KMS-11 (cell line): ENCODE data around the gene APOBEC3B.

ENCODE experiments used
- H2AFZ ChIP-seq: fragments of 200-600 bp; sonication (generic); 2 replicates; pipeline ENCODE4 v1.6.1; 2016; ENCODE audit warnings: antibody characterized with exemption, mixed run types, low read depth
- H3K27ac ChIP-seq: fragments of 200-600 bp; sonication (generic); 2 replicates; pipeline ENCODE4 v1.6.1; 2016; ENCODE audit warnings: mild to moderate bottlenecking, mixed run types
- H3K27me3 ChIP-seq: fragments of 200-600 bp; sonication (generic); 2 replicates; pipeline ENCODE4 v1.6.1; 2017; ENCODE audit warnings: mild to moderate bottlenecking, low read depth, mixed run types, moderate library complexity; ENCODE audit not compliant: insufficient read depth
- H3K36me3 ChIP-seq: fragments of 200-600 bp; sonication (generic); 2 replicates; pipeline ENCODE4 v1.6.1; 2017; ENCODE audit warnings: mild to moderate bottlenecking, mixed run types; ENCODE audit not compliant: insufficient read depth
- H3K4me1 ChIP-seq: fragments of 200-600 bp; sonication (generic); 2 replicates; pipeline ENCODE4 v1.6.1; 2016; ENCODE audit warnings: mild to moderate bottlenecking, low read depth, mixed run types; ENCODE audit not compliant: poor library complexity, severe bottlenecking
- H3K4me2 ChIP-seq: fragments of 200-600 bp; sonication (generic); 2 replicates; pipeline ENCODE4 v1.7.0; 2016; ENCODE audit warnings: mild to moderate bottlenecking, mixed run types
- H3K4me3 ChIP-seq: fragments of 200-600 bp; sonication (generic); IDR thresholded peaks from 2 replicates; pipeline ENCODE4 v1.6.1; 2017; ENCODE audit warnings: low read depth, low read length, mixed read lengths; ENCODE audit not compliant: insufficient read depth
- H3K79me2 ChIP-seq: fragments of 200-600 bp; sonication (generic); 2 replicates; pipeline ENCODE4 v1.6.1; 2016; ENCODE audit warnings: low read depth, mixed run types; ENCODE audit not compliant: insufficient read depth
- H3K9ac ChIP-seq: fragments of 200-600 bp; sonication (generic); 2 replicates; pipeline ENCODE4 v1.6.1; 2016; ENCODE audit warnings: mild to moderate bottlenecking, mixed run types
- H4K20me1 ChIP-seq: fragments of 200-600 bp; sonication (generic); 2 replicates; pipeline ENCODE4 v1.6.1; 2016; ENCODE audit warnings: mild to moderate bottlenecking, mixed run types; ENCODE audit not compliant: insufficient read depth
- CTCF ChIP-seq: fragments of 200-600 bp; sonication (generic); conservative IDR thresholded peaks from 2 replicates; pipeline ENCODE4 v1.6.1; 2017; ENCODE audit warnings: low read depth, mild to moderate bottlenecking, antibody characterized with exemption, low read length, moderate library complexity, mixed read lengths

APOBEC3B gene

DNA sequence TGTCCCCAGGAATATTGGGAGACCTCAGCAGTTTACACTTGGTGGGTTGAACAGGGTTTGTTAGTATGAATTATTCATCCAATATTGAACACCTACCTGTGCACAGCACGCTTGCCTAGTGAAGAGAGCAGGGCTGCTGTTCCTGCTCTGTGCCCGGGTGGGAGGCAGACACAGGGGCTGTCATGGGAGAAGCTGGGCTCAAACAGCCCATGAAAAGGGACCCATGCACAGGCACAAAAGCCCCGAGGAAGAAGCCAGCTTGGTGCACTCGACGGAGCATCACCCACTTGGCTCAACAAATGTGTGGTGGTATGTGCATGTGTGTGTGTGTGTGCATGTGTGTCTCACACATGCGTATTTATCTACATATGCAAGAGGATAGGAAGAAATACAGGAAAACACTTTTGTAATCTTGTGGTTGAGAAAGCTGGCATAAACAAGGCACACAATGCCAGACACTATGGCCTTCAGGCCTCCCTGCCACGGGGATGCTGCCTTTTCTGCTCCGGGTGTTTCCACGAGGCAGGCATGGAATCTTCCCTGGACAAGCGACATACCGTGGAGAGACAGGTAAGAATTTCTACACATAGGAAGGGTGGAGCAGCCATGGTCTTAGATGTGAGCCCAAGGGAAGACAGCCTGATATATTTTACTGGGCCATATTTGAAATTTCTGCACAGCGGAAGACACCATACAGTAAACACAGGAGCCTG, 29.7 kb upstream of the APOBEC3B start:
- Histone ChIP-seq H3K9ac (no peak overlapping the region), H3K36me3 (no peaks in the 10 kb centered on the region), H3K27me3 (peaks cover 15% of the 10 kb centered on the region), H4K20me1 (no peaks in the 10 kb centered on the region), H3K79me2 (no peaks in the 10 kb centered on the region), H3K4me2 (no peak overlapping the region), H3K4me1 (peaks cover 21% of the 10 kb centered on the region), H3K4me3 (no peak overlapping the region), H2AFZ (no peak overlapping the region), H3K27ac (no peak overlapping the region)
- TF ChIP-seq CTCF, result no peak

GRCh38 chr22:38953091-38953490, 29.1 kb upstream of the APOBEC3B start:
- H3K27me3 ChIP-seq, result peaks cover 10% of the 10 kb centered on the region; the same call in 1 of the 2 replicates
- H3K27ac ChIP-seq, result no peak overlapping the region
- no peak for TF ChIP-seq CTCF
- H3K36me3 ChIP-seq, result no peaks in the 10 kb centered on the region
- peaks cover 21% of the 10 kb centered on the region for H3K4me1 ChIP-seq
- H3K9ac ChIP-seq, result peak overlapping the region; percentile 45; the same call in 1 of the 2 replicates
- peak overlapping the region; percentile 92; the same call in 1 of the 2 replicates for H3K4me2 ChIP-seq
- no peaks in the 10 kb centered on the region for H4K20me1 ChIP-seq
- no peak overlapping the region for H2AFZ ChIP-seq
- no peak overlapping the region for H3K4me3 ChIP-seq
- no peaks in the 10 kb centered on the region for H3K79me2 ChIP-seq

DNA sequence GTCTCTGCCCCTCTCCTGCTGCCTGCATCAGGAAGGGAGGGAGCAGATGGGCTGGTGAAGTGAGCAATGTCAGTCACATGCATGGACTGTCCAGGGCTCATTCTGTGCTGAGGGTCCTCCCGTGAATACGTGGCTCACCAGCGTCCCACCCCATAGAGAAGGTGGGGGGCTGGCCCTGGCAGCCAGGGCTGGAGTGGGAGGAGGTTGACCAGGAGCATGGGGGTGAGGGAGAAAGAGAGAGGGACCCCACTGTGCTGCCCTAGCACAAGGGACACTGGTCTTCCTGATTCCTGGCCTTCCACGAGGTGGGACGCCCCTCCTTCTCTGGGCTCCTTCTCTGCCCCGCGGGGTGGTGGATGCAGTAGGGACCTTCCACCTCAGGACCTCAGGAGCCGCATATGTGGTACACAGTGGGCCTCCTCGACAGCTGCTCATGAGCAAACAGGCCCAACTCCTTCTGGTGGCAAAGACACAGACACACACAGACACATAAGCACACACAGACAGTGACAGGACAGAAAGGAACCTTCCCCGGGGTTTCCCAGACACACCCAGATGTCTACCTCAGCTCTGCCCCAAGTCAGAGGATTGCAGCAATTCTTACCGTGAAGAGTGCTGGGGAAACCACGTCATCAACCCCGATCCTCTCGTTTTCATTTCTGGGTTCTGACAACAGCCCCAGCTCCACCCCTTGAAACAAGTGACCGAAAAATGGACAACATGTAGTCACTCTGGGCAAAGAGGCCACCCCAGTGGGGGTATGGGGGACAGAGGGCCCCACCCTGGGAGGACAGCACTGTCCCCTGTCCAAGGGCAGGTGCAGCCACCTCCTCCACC, 28.4 kb upstream of the APOBEC3B start:
- H3K79me2 ChIP-seq, result no peaks in the 10 kb centered on the region
- peak overlapping the region; percentile 45; the same call in 1 of the 2 replicates for H3K9ac ChIP-seq
- peak overlapping the region; percentile 92 for H3K4me2 ChIP-seq
- H3K4me1 ChIP-seq, result peaks cover 21% of the 10 kb centered on the region
- no peak for TF ChIP-seq CTCF
- peak overlapping the region; percentile 72 for H2AFZ ChIP-seq
- H3K27ac ChIP-seq, result peak overlapping the region; percentile 56
- no peak overlapping the region for H3K4me3 ChIP-seq
- no peaks in the 10 kb centered on the region for H3K36me3 ChIP-seq
- H4K20me1 ChIP-seq, result no peaks in the 10 kb centered on the region
- H3K27me3 ChIP-seq, result peaks cover 6% of the 10 kb centered on the region; the same call in 1 of the 2 replicates

GRCh38 chr22:38954414-38955043, 27.6 kb upstream of the APOBEC3B start:
- no peaks in the 10 kb centered on the region for H3K36me3 ChIP-seq
- no peak for TF ChIP-seq CTCF
- no peaks in the 10 kb centered on the region for H3K79me2 ChIP-seq
- H3K4me2 ChIP-seq, result peak overlapping the region; percentile 92
- H3K9ac ChIP-seq, result peak overlapping the region; percentile 45; the same call in 1 of the 2 replicates
- H4K20me1 ChIP-seq, result no peaks in the 10 kb centered on the region
- peaks cover 7% of the 10 kb centered on the region for H3K27me3 ChIP-seq
- peak overlapping the region; percentile 56 for H3K27ac ChIP-seq
- peak overlapping the region; percentile 72; the same call in 1 of the 2 replicates for H2AFZ ChIP-seq
- peaks cover 21% of the 10 kb centered on the region for H3K4me1 ChIP-seq
- no peak overlapping the region for H3K4me3 ChIP-seq
